ENCODE data around the gene RMDN2.
"Not testable (repeated sequence)": the region's sequence is repeated elsewhere in the genome, so short reads cannot be mapped to it uniquely, and the experiment has no call there.

Gene RMDN2

GRCh38 chr2:37932873-37933272 lies 7.8 kb downstream of the RMDN2 start:
- H3K9ac ChIP-seq (ENCODE audit: low read length in 2 of 2); H3K9me3 ChIP-seq (ENCODE audit: control insufficient read depth in 2 of 2, low read length in 2 of 2); H3K27me3 ChIP-seq (ENCODE audit: control insufficient read depth in 1 of 2, insufficient read depth in 2 of 2, low read length in 2 of 2); H3K4me3 ChIP-seq (ENCODE audit: low read length in 2 of 2); H3K4me1 ChIP-seq (ENCODE audit: control insufficient read depth, insufficient read depth, low read length); H3K36me3 ChIP-seq (ENCODE audit: control insufficient read depth in 2 of 2, insufficient read depth in 2 of 2, low read length in 2 of 2); H3K27ac ChIP-seq (ENCODE audit: low read length): not testable (repeated sequence)

- Histone ChIP-seq H3K27ac (ENCODE audit: low read length) (no peak overlapping the region), H3K4me3 (ENCODE audit: low read length in 2 of 2) (no peak overlapping the region), H3K9ac (ENCODE audit: low read length in 2 of 2) (no peak overlapping the region), H3K4me1 (ENCODE audit: control insufficient read depth, insufficient read depth, low read length) (no peaks in the 10 kb centered on the region), H3K9me3 (ENCODE audit: control insufficient read depth in 2 of 2, low read length in 2 of 2) (no peaks in the 10 kb centered on the region), H3K36me3 (ENCODE audit: control insufficient read depth in 2 of 2, insufficient read depth in 2 of 2, low read length in 2 of 2) (no peaks in the 10 kb centered on the region), H3K27me3 (ENCODE audit: control insufficient read depth in 1 of 2, insufficient read depth in 2 of 2, low read length in 2 of 2) (no peaks in the 10 kb centered on the region)
Observed at GRCh38 chr2:37934591-37935513, 9.8 kb downstream of the RMDN2 start.

DNA sequence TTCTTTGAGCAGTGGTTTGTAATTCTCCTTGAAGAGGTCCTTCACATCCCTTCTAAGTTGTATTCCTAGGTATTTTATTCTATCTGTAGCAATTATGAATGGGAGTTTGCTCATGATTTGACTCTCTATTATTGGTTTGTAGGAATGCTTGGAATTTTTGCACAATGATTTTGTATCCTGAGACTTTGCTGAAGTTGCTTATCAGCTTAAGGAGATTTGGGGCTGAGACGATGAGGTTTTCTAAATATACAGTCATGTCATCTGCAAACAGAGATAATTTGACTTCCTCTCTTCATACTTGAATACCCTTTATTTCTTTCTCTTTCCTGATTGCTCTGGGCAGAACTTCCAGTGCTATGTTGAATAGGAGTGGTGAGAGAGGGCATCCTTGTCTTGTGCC lies 12.5 kb downstream of the RMDN2 start:
- H3K9me3 ChIP-seq (ENCODE audit: control insufficient read depth in 2 of 2, low read length in 2 of 2); H3K27me3 ChIP-seq (ENCODE audit: control insufficient read depth in 1 of 2, insufficient read depth in 2 of 2, low read length in 2 of 2): not testable (repeated sequence)

GRCh38 chr2:37941267-37941666 lies 16.2 kb downstream of the RMDN2 start:
- H3K27me3 ChIP-seq (ENCODE audit: control insufficient read depth in 1 of 2, insufficient read depth in 2 of 2, low read length in 2 of 2); H3K9me3 ChIP-seq (ENCODE audit: control insufficient read depth in 2 of 2, low read length in 2 of 2); H3K36me3 ChIP-seq (ENCODE audit: control insufficient read depth in 2 of 2, insufficient read depth in 2 of 2, low read length in 2 of 2); H3K27ac ChIP-seq (ENCODE audit: low read length); H3K9ac ChIP-seq (ENCODE audit: low read length in 2 of 2); H3K4me3 ChIP-seq (ENCODE audit: low read length in 2 of 2); H3K4me1 ChIP-seq (ENCODE audit: control insufficient read depth, insufficient read depth, low read length): not testable (repeated sequence)

More for the DNA sequence above, 12.5 kb downstream of the RMDN2 start:
- H3K4me1 ChIP-seq (ENCODE audit: control insufficient read depth, insufficient read depth, low read length); H3K27ac ChIP-seq (ENCODE audit: low read length); H3K36me3 ChIP-seq (ENCODE audit: control insufficient read depth in 2 of 2, insufficient read depth in 2 of 2, low read length in 2 of 2); H3K9ac ChIP-seq (ENCODE audit: low read length in 2 of 2); H3K4me3 ChIP-seq (ENCODE audit: low read length in 2 of 2): not testable (repeated sequence)

DNA sequence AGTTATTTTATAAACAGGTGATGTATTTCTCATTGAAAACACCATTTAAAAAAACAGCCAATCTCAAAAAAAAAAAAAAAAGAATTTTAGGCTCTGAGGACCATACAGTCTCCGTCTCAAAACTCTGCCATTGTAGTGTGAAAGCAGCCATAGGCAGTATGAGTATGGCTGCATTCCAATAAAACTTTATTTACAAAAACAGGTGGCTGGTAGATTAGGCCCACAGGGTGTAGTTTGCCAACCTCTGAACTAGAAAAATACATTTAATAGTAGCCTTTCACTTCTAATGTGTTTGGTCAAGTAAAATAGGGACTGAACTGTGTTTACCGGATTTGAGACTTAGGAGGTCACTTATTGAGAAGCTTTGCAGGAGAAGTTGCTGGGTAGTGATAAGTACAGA lies 19.2 kb downstream of the RMDN2 start:
- Histone ChIP-seq H3K27ac (ENCODE audit: low read length) (no peak overlapping the region), H3K36me3 (ENCODE audit: control insufficient read depth in 2 of 2, insufficient read depth in 2 of 2, low read length in 2 of 2) (no peaks in the 10 kb centered on the region), H3K4me1 (ENCODE audit: control insufficient read depth, insufficient read depth, low read length) (no peaks in the 10 kb centered on the region), H3K9ac (ENCODE audit: low read length in 2 of 2) (no peak overlapping the region), H3K9me3 (ENCODE audit: control insufficient read depth in 2 of 2, low read length in 2 of 2) (no peaks in the 10 kb centered on the region), H3K27me3 (ENCODE audit: control insufficient read depth in 1 of 2, insufficient read depth in 2 of 2, low read length in 2 of 2) (no peaks in the 10 kb centered on the region), H3K4me3 (ENCODE audit: low read length in 2 of 2) (no peak overlapping the region)

DNA sequence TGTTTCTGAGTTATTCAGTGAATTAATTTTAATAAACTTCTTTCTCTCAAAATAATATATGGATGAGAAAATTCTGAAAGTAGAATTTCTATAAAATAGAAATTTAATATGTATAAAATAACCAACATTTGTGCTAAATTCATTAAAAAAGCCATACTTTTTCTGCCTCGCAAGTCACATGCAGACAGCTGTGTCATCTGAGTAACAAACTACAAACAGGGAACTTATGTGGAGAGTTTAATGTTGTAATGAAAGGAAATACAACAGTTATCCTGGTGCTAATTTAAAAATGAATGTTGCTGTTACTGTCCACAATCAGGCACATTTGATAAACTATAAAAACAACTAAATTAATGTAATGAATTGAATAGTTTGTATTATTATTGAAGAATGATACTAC lies 22.2 kb downstream of the RMDN2 start:
- Histone ChIP-seq H3K27me3 (ENCODE audit: control insufficient read depth in 1 of 2, insufficient read depth in 2 of 2, low read length in 2 of 2) (no peaks in the 10 kb centered on the region), H3K27ac (ENCODE audit: low read length) (no peak overlapping the region), H3K9ac (ENCODE audit: low read length in 2 of 2) (no peak overlapping the region), H3K4me3 (ENCODE audit: low read length in 2 of 2) (no peak overlapping the region), H3K4me1 (ENCODE audit: control insufficient read depth, insufficient read depth, low read length) (no peaks in the 10 kb centered on the region), H3K36me3 (ENCODE audit: control insufficient read depth in 2 of 2, insufficient read depth in 2 of 2, low read length in 2 of 2) (no peaks in the 10 kb centered on the region), H3K9me3 (ENCODE audit: control insufficient read depth in 2 of 2, low read length in 2 of 2) (no peaks in the 10 kb centered on the region)

- not testable (repeated sequence) for H3K4me3 ChIP-seq (ENCODE audit: low read length in 2 of 2); H3K27me3 ChIP-seq (ENCODE audit: control insufficient read depth in 1 of 2, insufficient read depth in 2 of 2, low read length in 2 of 2); H3K36me3 ChIP-seq (ENCODE audit: control insufficient read depth in 2 of 2, insufficient read depth in 2 of 2, low read length in 2 of 2); H3K9me3 ChIP-seq (ENCODE audit: control insufficient read depth in 2 of 2, low read length in 2 of 2); H3K27ac ChIP-seq (ENCODE audit: low read length); H3K9ac ChIP-seq (ENCODE audit: low read length in 2 of 2); H3K4me1 ChIP-seq (ENCODE audit: control insufficient read depth, insufficient read depth, low read length)
Observed at GRCh38 chr2:37962018-37962739, 37.1 kb downstream of the RMDN2 start.

DNA sequence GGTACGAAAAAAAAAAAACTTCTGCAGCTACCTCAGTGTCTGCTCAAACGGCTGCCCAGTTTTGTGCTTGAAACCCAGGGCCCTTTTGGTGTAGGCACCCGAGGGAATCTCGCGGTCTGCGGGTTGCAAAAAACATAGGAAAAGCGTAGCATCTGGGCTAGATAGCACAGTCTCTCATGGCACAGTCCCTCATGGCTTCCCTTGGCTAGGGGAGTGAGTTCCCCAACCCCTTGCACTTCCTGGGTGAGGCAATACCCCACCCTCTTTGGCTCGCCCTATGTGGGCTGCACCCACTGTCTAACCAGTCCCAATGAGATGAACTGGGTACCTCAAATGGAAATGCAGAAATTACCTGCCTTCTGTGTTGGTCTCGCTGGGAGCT lies 37.6 kb downstream of the RMDN2 start:
- H3K4me1 ChIP-seq (ENCODE audit: control insufficient read depth, insufficient read depth, low read length); H3K9me3 ChIP-seq (ENCODE audit: control insufficient read depth in 2 of 2, low read length in 2 of 2); H3K4me3 ChIP-seq (ENCODE audit: low read length in 2 of 2); H3K27me3 ChIP-seq (ENCODE audit: control insufficient read depth in 1 of 2, insufficient read depth in 2 of 2, low read length in 2 of 2); H3K36me3 ChIP-seq (ENCODE audit: control insufficient read depth in 2 of 2, insufficient read depth in 2 of 2, low read length in 2 of 2); H3K27ac ChIP-seq (ENCODE audit: low read length); H3K9ac ChIP-seq (ENCODE audit: low read length in 2 of 2): not testable (repeated sequence)

GRCh38 chr2:37963901-37964300 lies 38.8 kb downstream of the RMDN2 start:
- H3K9ac ChIP-seq (ENCODE audit: low read length in 2 of 2); H3K36me3 ChIP-seq (ENCODE audit: control insufficient read depth in 2 of 2, insufficient read depth in 2 of 2, low read length in 2 of 2); H3K4me1 ChIP-seq (ENCODE audit: control insufficient read depth, insufficient read depth, low read length): not testable (repeated sequence)

DNA sequence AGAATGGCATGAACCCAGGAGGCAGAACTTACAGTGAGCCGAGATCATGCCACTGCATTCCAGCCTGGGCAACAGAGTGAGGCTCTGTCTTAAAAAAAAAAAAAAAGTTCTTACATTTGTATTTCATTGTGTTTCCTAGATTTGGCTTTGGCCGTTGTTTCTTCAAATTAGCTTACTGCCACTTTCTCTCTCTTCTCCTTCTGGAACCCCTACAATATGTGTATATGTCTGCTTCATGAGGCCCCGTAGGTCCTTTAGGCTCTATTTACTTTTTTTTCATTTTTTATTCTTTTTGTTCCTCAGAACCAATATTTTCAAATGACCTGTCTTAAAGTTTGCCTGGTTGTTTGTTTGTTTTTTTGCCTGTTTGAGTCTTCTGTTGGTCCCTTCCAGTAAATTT lies 41.2 kb downstream of the RMDN2 start:
- H3K9me3 ChIP-seq (ENCODE audit: control insufficient read depth in 2 of 2, low read length in 2 of 2) = no peaks in the 10 kb centered on the region
- H3K4me3 ChIP-seq (ENCODE audit: low read length in 2 of 2) = no peak overlapping the region
- H3K27me3 ChIP-seq (ENCODE audit: control insufficient read depth in 1 of 2, insufficient read depth in 2 of 2, low read length in 2 of 2) = no peaks in the 10 kb centered on the region
- no peak overlapping the region for H3K9ac ChIP-seq (ENCODE audit: low read length in 2 of 2)
- no peak overlapping the region for H3K27ac ChIP-seq (ENCODE audit: low read length)
- H3K4me1 ChIP-seq (ENCODE audit: control insufficient read depth, insufficient read depth, low read length) = no peaks in the 10 kb centered on the region
- no peaks in the 10 kb centered on the region for H3K36me3 ChIP-seq (ENCODE audit: control insufficient read depth in 2 of 2, insufficient read depth in 2 of 2, low read length in 2 of 2)

More at GRCh38 chr2:37963901-37964300, 38.8 kb downstream of the RMDN2 start:
- not testable (repeated sequence) for H3K27me3 ChIP-seq (ENCODE audit: control insufficient read depth in 1 of 2, insufficient read depth in 2 of 2, low read length in 2 of 2); H3K4me3 ChIP-seq (ENCODE audit: low read length in 2 of 2); H3K27ac ChIP-seq (ENCODE audit: low read length); H3K9me3 ChIP-seq (ENCODE audit: control insufficient read depth in 2 of 2, low read length in 2 of 2)

DNA sequence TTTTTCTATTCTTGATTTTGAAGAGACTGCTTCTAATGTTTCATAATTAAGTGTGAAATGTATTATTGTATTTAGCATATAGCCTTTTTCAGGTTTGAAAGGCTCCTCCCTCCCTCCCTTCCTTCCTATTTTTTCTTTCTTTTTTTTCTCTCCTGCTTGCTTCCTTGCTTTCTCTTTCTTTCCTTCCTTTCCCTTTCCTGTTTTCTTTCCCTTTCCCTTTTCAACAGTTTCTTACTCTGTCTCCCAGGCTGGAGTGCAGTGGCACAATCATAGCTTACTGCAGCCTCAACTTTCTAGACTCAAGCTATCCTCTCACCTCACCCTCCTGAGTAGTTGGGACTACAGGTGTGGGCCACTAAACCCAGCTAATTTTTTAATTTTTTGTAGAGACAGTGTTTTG lies 44.6 kb downstream of the RMDN2 start:
- Histone ChIP-seq H3K4me3 (ENCODE audit: low read length in 2 of 2) (no peak overlapping the region), H3K9me3 (ENCODE audit: control insufficient read depth in 2 of 2, low read length in 2 of 2) (no peaks in the 10 kb centered on the region), H3K27me3 (ENCODE audit: control insufficient read depth in 1 of 2, insufficient read depth in 2 of 2, low read length in 2 of 2) (no peaks in the 10 kb centered on the region), H3K27ac (ENCODE audit: low read length) (no peak overlapping the region), H3K36me3 (ENCODE audit: control insufficient read depth in 2 of 2, insufficient read depth in 2 of 2, low read length in 2 of 2) (no peaks in the 10 kb centered on the region), H3K4me1 (ENCODE audit: control insufficient read depth, insufficient read depth, low read length) (no peaks in the 10 kb centered on the region), H3K9ac (ENCODE audit: low read length in 2 of 2) (no peak overlapping the region)
